Activated T-cell treated with anti-CD3 and anti-CD28 coated beads for 4 hours (primary cell): ENCODE results near the gene SLC36A3.

Experiments used
- DNase-seq: peaks from one replicate; pipeline ENCODE4 v3.0.0-alpha.2; 2020

The SLC36A3 gene

GRCh38 chr5:151298063-151298855, 5.3 kb downstream of the SLC36A3 start:
- no peak for DNase-seq

GRCh38 chr5:151296974-151297373, 6.6 kb downstream of the SLC36A3 start:
- DNase-seq: no peak

- DNase-seq: no peak
These were observed 7.1 kb downstream of the SLC36A3 start for GRCh38 chr5:151296478-151296830.

GRCh38 chr5:151295791-151296477, 7.6 kb downstream of the SLC36A3 start:
- DNase-seq: no peak

- no peak for DNase-seq
These were observed 8.4 kb downstream of the SLC36A3 start for GRCh38 chr5:151295138-151295537.

- no peak for DNase-seq
These were observed 9.9 kb downstream of the SLC36A3 start for GRCh38 chr5:151293624-151294023.

GRCh38 chr5:151288180-151288579, 15.4 kb downstream of the SLC36A3 start:
- no peak for DNase-seq

- no peak for DNase-seq
These were observed 17.3 kb downstream of the SLC36A3 start for GRCh38 chr5:151286246-151286645.

- no peak for DNase-seq
These were observed 17.9 kb downstream of the SLC36A3 start for GRCh38 chr5:151285683-151286082.

GRCh38 chr5:151284392-151284967, 19.1 kb downstream of the SLC36A3 start:
- DNase-seq: no peak

- no peak for DNase-seq
These were observed 20.3 kb downstream of the SLC36A3 start for GRCh38 chr5:151283120-151283825.

GRCh38 chr5:151281001-151281639, 22.4 kb downstream of the SLC36A3 start:
- no peak for DNase-seq

GRCh38 chr5:151280443-151280842, 23.1 kb downstream of the SLC36A3 start:
- DNase-seq: no peak

GRCh38 chr5:151278845-151279244, 24.7 kb downstream of the SLC36A3 start:
- DNase-seq: no peak

GRCh38 chr5:151275803-151276202, 27.8 kb downstream of the SLC36A3 start:
- DNase-seq: no peak

- DNase-seq: no peak
These were observed 28.9 kb downstream of the SLC36A3 start for GRCh38 chr5:151274666-151275065.

- no peak for DNase-seq
These were observed 32.2 kb downstream of the SLC36A3 start for GRCh38 chr5:151271336-151271735.

- no peak for DNase-seq
These were observed 33.0 kb downstream of the SLC36A3 start for GRCh38 chr5:151270599-151270998.

GRCh38 chr5:151267491-151268260, 35.9 kb downstream of the SLC36A3 start:
- DNase-seq: no peak

- DNase-seq: no peak
These were observed 39.5 kb downstream of the SLC36A3 start for GRCh38 chr5:151264113-151264512.

GRCh38 chr5:151262532-151262931, 41.0 kb downstream of the SLC36A3 start:
- DNase-seq: no peak

GRCh38 chr5:151259931-151260330, 43.6 kb downstream of the SLC36A3 start:
- no peak for DNase-seq
